ENCODE results near the gene CHST11.

DNA sequence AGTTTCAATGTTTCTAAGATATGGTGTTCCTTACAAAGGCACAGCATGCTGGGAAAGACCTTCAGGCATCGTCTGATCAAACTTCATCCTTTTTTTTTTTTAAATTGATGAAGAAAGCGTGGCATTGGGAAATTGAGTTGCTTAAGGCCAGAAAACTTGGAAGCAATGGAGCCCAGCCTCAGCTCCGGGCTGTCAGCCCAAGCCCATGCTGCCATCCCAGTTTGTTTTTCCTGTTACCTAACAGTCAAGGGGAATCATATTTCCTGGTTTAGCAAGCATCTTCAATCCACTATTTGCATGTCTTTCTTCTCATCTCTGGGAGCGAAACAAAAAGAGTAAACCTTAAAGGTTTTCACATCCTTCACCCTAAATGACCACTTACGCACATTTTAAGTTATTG, 200.2 kb downstream of the CHST11 start:
- TF ChIP-seq TAF1 (conservative IDR thresholded peaks at IDR 0.05) (no peak), RAD21 (IDR thresholded peaks at IDR 0.05) (no peak), RXRA (IDR thresholded peaks at IDR 0.05) (no peak), GABPA (IDR thresholded peaks at IDR 0.05 in 1 of 2, conservative IDR thresholded peaks at IDR 0.05 in 1 of 2) (no peak), SP1 (IDR thresholded peaks at IDR 0.05) (no peak), YY1 (IDR thresholded peaks at IDR 0.05) (no peak), FOXA1 (IDR thresholded peaks at IDR 0.05) (no peak)
- TF ChIP-seq, protein P1, sequence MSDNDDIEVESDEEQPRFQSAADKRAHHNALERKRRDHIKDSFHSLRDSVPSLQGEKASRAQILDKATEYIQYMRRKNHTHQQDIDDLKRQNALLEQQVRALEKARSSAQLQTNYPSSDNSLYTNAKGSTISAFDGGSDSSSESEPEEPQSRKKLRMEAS (IDR thresholded peaks at IDR 0.05): no peak
- TF ChIP-seq, protein P2, sequence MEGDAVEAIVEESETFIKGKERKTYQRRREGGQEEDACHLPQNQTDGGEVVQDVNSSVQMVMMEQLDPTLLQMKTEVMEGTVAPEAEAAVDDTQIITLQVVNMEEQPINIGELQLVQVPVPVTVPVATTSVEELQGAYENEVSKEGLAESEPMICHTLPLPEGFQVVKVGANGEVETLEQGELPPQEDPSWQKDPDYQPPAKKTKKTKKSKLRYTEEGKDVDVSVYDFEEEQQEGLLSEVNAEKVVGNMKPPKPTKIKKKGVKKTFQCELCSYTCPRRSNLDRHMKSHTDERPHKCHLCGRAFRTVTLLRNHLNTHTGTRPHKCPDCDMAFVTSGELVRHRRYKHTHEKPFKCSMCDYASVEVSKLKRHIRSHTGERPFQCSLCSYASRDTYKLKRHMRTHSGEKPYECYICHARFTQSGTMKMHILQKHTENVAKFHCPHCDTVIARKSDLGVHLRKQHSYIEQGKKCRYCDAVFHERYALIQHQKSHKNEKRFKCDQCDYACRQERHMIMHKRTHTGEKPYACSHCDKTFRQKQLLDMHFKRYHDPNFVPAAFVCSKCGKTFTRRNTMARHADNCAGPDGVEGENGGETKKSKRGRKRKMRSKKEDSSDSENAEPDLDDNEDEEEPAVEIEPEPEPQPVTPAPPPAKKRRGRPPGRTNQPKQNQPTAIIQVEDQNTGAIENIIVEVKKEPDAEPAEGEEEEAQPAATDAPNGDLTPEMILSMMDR (IDR thresholded peaks at IDR 0.05; ENCODE audit: low read depth, low read length, missing input control): no peak
- TF ChIP-seq, protein P3, sequence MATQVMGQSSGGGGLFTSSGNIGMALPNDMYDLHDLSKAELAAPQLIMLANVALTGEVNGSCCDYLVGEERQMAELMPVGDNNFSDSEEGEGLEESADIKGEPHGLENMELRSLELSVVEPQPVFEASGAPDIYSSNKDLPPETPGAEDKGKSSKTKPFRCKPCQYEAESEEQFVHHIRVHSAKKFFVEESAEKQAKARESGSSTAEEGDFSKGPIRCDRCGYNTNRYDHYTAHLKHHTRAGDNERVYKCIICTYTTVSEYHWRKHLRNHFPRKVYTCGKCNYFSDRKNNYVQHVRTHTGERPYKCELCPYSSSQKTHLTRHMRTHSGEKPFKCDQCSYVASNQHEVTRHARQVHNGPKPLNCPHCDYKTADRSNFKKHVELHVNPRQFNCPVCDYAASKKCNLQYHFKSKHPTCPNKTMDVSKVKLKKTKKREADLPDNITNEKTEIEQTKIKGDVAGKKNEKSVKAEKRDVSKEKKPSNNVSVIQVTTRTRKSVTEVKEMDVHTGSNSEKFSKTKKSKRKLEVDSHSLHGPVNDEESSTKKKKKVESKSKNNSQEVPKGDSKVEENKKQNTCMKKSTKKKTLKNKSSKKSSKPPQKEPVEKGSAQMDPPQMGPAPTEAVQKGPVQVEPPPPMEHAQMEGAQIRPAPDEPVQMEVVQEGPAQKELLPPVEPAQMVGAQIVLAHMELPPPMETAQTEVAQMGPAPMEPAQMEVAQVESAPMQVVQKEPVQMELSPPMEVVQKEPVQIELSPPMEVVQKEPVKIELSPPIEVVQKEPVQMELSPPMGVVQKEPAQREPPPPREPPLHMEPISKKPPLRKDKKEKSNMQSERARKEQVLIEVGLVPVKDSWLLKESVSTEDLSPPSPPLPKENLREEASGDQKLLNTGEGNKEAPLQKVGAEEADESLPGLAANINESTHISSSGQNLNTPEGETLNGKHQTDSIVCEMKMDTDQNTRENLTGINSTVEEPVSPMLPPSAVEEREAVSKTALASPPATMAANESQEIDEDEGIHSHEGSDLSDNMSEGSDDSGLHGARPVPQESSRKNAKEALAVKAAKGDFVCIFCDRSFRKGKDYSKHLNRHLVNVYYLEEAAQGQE (IDR thresholded peaks at IDR 0.05): no peak
- TF ChIP-seq, protein P4, sequence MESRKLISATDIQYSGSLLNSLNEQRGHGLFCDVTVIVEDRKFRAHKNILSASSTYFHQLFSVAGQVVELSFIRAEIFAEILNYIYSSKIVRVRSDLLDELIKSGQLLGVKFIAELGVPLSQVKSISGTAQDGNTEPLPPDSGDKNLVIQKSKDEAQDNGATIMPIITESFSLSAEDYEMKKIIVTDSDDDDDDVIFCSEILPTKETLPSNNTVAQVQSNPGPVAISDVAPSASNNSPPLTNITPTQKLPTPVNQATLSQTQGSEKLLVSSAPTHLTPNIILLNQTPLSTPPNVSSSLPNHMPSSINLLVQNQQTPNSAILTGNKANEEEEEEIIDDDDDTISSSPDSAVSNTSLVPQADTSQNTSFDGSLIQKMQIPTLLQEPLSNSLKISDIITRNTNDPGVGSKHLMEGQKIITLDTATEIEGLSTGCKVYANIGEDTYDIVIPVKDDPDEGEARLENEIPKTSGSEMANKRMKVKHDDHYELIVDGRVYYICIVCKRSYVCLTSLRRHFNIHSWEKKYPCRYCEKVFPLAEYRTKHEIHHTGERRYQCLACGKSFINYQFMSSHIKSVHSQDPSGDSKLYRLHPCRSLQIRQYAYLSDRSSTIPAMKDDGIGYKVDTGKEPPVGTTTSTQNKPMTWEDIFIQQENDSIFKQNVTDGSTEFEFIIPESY (IDR thresholded peaks at IDR 0.05): no peak

Measured in liver (tissue), 3 donors.